Measurements from ENCODE around the gene STK11.

DNA sequence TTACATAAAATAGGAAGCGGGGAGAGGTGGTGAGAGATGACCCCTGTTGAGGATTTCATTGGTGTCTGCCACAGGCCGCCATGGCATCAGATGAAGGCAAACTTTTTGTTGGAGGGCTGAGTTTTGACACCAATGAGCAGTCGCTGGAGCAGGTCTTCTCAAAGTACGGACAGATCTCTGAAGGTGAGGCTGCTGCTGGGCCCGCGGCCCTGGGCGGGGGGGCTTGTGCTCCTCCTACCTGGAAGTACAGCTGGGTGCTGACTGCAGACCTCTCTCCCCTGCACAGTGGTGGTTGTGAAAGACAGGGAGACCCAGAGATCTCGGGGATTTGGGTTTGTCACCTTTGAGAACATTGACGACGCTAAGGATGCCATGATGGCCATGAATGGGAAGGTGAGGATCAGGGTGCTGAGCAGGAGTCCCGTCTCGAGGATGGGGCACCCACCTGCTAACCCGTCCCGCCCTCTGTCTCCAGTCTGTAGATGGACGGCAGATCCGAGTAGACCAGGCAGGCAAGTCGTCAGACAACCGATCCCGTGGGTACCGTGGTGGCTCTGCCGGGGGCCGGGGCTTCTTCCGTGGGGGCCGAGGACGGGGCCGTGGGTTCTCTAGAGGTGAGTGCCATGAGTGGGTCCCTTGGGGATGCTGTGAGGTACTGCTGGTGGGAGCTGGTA is 65.4 kb downstream of the STK11 start:
- TF ChIP-seq, protein P1, sequence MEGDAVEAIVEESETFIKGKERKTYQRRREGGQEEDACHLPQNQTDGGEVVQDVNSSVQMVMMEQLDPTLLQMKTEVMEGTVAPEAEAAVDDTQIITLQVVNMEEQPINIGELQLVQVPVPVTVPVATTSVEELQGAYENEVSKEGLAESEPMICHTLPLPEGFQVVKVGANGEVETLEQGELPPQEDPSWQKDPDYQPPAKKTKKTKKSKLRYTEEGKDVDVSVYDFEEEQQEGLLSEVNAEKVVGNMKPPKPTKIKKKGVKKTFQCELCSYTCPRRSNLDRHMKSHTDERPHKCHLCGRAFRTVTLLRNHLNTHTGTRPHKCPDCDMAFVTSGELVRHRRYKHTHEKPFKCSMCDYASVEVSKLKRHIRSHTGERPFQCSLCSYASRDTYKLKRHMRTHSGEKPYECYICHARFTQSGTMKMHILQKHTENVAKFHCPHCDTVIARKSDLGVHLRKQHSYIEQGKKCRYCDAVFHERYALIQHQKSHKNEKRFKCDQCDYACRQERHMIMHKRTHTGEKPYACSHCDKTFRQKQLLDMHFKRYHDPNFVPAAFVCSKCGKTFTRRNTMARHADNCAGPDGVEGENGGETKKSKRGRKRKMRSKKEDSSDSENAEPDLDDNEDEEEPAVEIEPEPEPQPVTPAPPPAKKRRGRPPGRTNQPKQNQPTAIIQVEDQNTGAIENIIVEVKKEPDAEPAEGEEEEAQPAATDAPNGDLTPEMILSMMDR (IDR thresholded peaks at IDR 0.05): no peak
- no peak for TF ChIP-seq POLR2A (IDR thresholded peaks at IDR 0.05)
- TF ChIP-seq EP300 (IDR thresholded peaks at IDR 0.05): no peak
